Measurements from ENCODE around the gene FITM1.

FITM1 gene

GRCh38 chr14:24122416-24122815, 8.0 kb upstream of the FITM1 start:
- H3K4me2 ChIP-seq (ENCODE audit: low read length): no peak overlapping the region

GRCh38 chr14:24122898-24123297, 7.6 kb upstream of the FITM1 start:
- H3F3A ChIP-seq (ENCODE audit: insufficient read depth, low read length): no peaks in the 10 kb centered on the region
- no peaks in the 10 kb centered on the region for H3K9me2 ChIP-seq (ENCODE audit: low read depth, low read length)
- H3K79me2 ChIP-seq (ENCODE audit: insufficient read depth, low read length): no peaks in the 10 kb centered on the region
- H3K9ac ChIP-seq (ENCODE audit: low read length): no peak overlapping the region
- no peaks in the 10 kb centered on the region for H3K9me3 ChIP-seq (ENCODE audit: low read length)
- no peaks in the 10 kb centered on the region for H3K4me1 ChIP-seq (ENCODE audit: insufficient read depth, low read length, severe bottlenecking)
- no peaks in the 10 kb centered on the region for H3K27me3 ChIP-seq (ENCODE audit: insufficient read depth, low read length)
- no peak overlapping the region for H3K27ac ChIP-seq (ENCODE audit: low read depth, low read length, poor library complexity, severe bottlenecking)
- no peak overlapping the region for H3K4me2 ChIP-seq (ENCODE audit: low read length)
- no peaks in the 10 kb centered on the region for H4K20me1 ChIP-seq (ENCODE audit: insufficient read depth, low read length)
- H3K4me3 ChIP-seq (ENCODE audit: low read depth, low read length, poor library complexity, severe bottlenecking): no peak overlapping the region
- H2AFZ ChIP-seq (ENCODE audit: low read length): no peak overlapping the region
- TF ChIP-seq CTCF (IDR thresholded peaks at IDR 0.05; ENCODE audit: low read length) (no peak), EZH2 (IDR thresholded peaks at IDR 0.05; ENCODE audit: borderline replicate concordance, low read length) (no peak)
- H3K36me3 ChIP-seq (ENCODE audit: insufficient read depth, low read length): peaks cover 47% of the 10 kb centered on the region

More at GRCh38 chr14:24122416-24122815, 8.0 kb upstream of the FITM1 start:
- Histone ChIP-seq H3F3A (ENCODE audit: insufficient read depth, low read length) (no peaks in the 10 kb centered on the region), H3K27me3 (ENCODE audit: insufficient read depth, low read length) (no peaks in the 10 kb centered on the region), H2AFZ (ENCODE audit: low read length) (no peak overlapping the region), H3K79me2 (ENCODE audit: insufficient read depth, low read length) (no peaks in the 10 kb centered on the region), H3K4me1 (ENCODE audit: insufficient read depth, low read length, severe bottlenecking) (no peaks in the 10 kb centered on the region), H3K9me3 (ENCODE audit: low read length) (no peaks in the 10 kb centered on the region), H4K20me1 (ENCODE audit: insufficient read depth, low read length) (no peaks in the 10 kb centered on the region), H3K9ac (ENCODE audit: low read length) (no peak overlapping the region), H3K36me3 (ENCODE audit: insufficient read depth, low read length) (peaks cover 52% of the 10 kb centered on the region), H3K27ac (ENCODE audit: low read depth, low read length, poor library complexity, severe bottlenecking) (no peak overlapping the region), H3K9me2 (ENCODE audit: low read depth, low read length) (no peaks in the 10 kb centered on the region), H3K4me3 (ENCODE audit: low read depth, low read length, poor library complexity, severe bottlenecking) (no peak overlapping the region)
- TF ChIP-seq EZH2 (IDR thresholded peaks at IDR 0.05; ENCODE audit: borderline replicate concordance, low read length) (no peak), CTCF (IDR thresholded peaks at IDR 0.05; ENCODE audit: low read length) (no peak)

GRCh38 chr14:24123424-24124417, 6.7 kb upstream of the FITM1 start:
- no peaks in the 10 kb centered on the region for H3K79me2 ChIP-seq (ENCODE audit: insufficient read depth, low read length)
- H3K9me2 ChIP-seq (ENCODE audit: low read depth, low read length): no peaks in the 10 kb centered on the region
- H3K27ac ChIP-seq (ENCODE audit: low read depth, low read length, poor library complexity, severe bottlenecking): no peak overlapping the region
- H2AFZ ChIP-seq (ENCODE audit: low read length): no peak overlapping the region
- H3K4me2 ChIP-seq (ENCODE audit: low read length): no peak overlapping the region
- no peaks in the 10 kb centered on the region for H4K20me1 ChIP-seq (ENCODE audit: insufficient read depth, low read length)
- H3K4me1 ChIP-seq (ENCODE audit: insufficient read depth, low read length, severe bottlenecking): no peaks in the 10 kb centered on the region
- H3F3A ChIP-seq (ENCODE audit: insufficient read depth, low read length): no peaks in the 10 kb centered on the region
- H3K9me3 ChIP-seq (ENCODE audit: low read length): no peaks in the 10 kb centered on the region
- peaks cover 39% of the 10 kb centered on the region for H3K36me3 ChIP-seq (ENCODE audit: insufficient read depth, low read length)
- TF ChIP-seq EZH2 (IDR thresholded peaks at IDR 0.05; ENCODE audit: borderline replicate concordance, low read length): no peak
- no peak for TF ChIP-seq CTCF (IDR thresholded peaks at IDR 0.05; ENCODE audit: low read length)
- no peak overlapping the region for H3K9ac ChIP-seq (ENCODE audit: low read length)
- H3K27me3 ChIP-seq (ENCODE audit: insufficient read depth, low read length): no peaks in the 10 kb centered on the region
- H3K4me3 ChIP-seq (ENCODE audit: low read depth, low read length, poor library complexity, severe bottlenecking): no peak overlapping the region
